PFSK-1 (cell line): ENCODE measurements around the gene KIAA0232.

ENCODE experiments used
- FOXP2 ChIP-seq: optimal IDR thresholded peaks from 2 replicates; pipeline ENCODE3; 2011; ENCODE audit warnings: borderline replicate concordance, control low read depth, inconsistent platforms; ENCODE audit not compliant: insufficient read depth; ENCODE audit errors: extremely low read length, extremely low read depth
- POLR2AphosphoS5 ChIP-seq: IDR thresholded peaks from 2 replicates; pipeline ENCODE4 v1.6.1; 2012; ENCODE audit warnings: low read depth, mild to moderate bottlenecking, control low read depth, low read length, moderate library complexity
- REST ChIP-seq, 2 experiments: IDR thresholded peaks; 2 replicates each; pipeline versions ENCODE4 v1.6.1 to v1.8.0; 2011 to 2012; ENCODE audit warnings: low read depth in 2 of 2, low read length in 2 of 2, control low read depth in 1 of 2, inconsistent platforms in 1 of 2, mild to moderate bottlenecking in 1 of 2, moderate library complexity in 1 of 2; ENCODE audit not compliant: insufficient read depth in 1 of 2
- SIN3A ChIP-seq: IDR thresholded peaks from 2 replicates; pipeline ENCODE4 v1.6.1; 2012; ENCODE audit warnings: mild to moderate bottlenecking, low read length, moderate library complexity, borderline replicate concordance; ENCODE audit not compliant: insufficient read depth
- TAF1 ChIP-seq: IDR thresholded peaks from 2 replicates; pipeline ENCODE4 v1.6.1; 2012; ENCODE audit warnings: low read length, control low read depth, borderline replicate concordance; ENCODE audit not compliant: insufficient read depth

Gene KIAA0232

GRCh38 chr4:6918338-6918737, 135.8 kb downstream of the KIAA0232 start:
- TF ChIP-seq REST (IDR thresholded peaks at IDR 0.05; ENCODE audit: insufficient read depth in 1 of 2, low read depth in 2 of 2, low read length in 2 of 2) (no peak), TAF1 (no peak), POLR2AphosphoS5 (no peak)

- TF ChIP-seq REST (IDR thresholded peaks at IDR 0.05; ENCODE audit: insufficient read depth in 1 of 2, low read depth in 2 of 2, low read length in 2 of 2): no peak
- TF ChIP-seq TAF1: no peak
- no peak for TF ChIP-seq POLR2AphosphoS5
- no peak for TF ChIP-seq FOXP2
- TF ChIP-seq SIN3A: no peak
These were observed 137.6 kb downstream of the KIAA0232 start for GRCh38 chr4:6920171-6920570.

- TF ChIP-seq POLR2AphosphoS5 (no peak), FOXP2 (no peak), REST (IDR thresholded peaks at IDR 0.05; ENCODE audit: insufficient read depth in 1 of 2, low read depth in 2 of 2, low read length in 2 of 2) (no peak), TAF1 (no peak), SIN3A (no peak)
These were observed 141.0 kb downstream of the KIAA0232 start for GRCh38 chr4:6923507-6923906.

GRCh38 chr4:6924361-6924779, 141.8 kb downstream of the KIAA0232 start:
- no peak for TF ChIP-seq FOXP2

GRCh38 chr4:6925357-6925836, 142.9 kb downstream of the KIAA0232 start:
- no peak for TF ChIP-seq REST (IDR thresholded peaks at IDR 0.05; ENCODE audit: insufficient read depth in 1 of 2, low read depth in 2 of 2, low read length in 2 of 2)
- no peak for TF ChIP-seq SIN3A
- TF ChIP-seq FOXP2: no peak
- TF ChIP-seq POLR2AphosphoS5: no peak
- TF ChIP-seq TAF1: no peak
